CD14-positive monocyte (primary cell): Measurements from ENCODE around the gene MTHFS. TPM values are rescaled to one million over a fixed set of nuclear protein-coding genes. Genes with fewer than 3 reads are reported as not detected.
A peak's percentile ranks its signal among the peaks of the same experiment; 100 is the strongest.

ENCODE experiments used
- DNase-seq, 3 donors: peaks; one replicate each; pipeline ENCODE4 v3.0.0-alpha.2; 2011 to 2022
- H2AFZ ChIP-seq: 2 replicates; pipeline ENCODE4 v1.6.0; 2012; ENCODE audit warnings: mild to moderate bottlenecking, low read depth, low read length, inconsistent platforms; ENCODE audit not compliant: insufficient read depth, poor library complexity, severe bottlenecking
- H3K27ac ChIP-seq, 2 donors: 1 replicate in 1 of 2; 2 replicates in 1 of 2; pipeline ENCODE4 v1.5.1; 2012 to 2013; ENCODE audit warnings: low read length in 2 of 2, control low read depth in 1 of 2, inconsistent platforms in 1 of 2, low read depth in 1 of 2, mild to moderate bottlenecking in 1 of 2
- H3K27me3 ChIP-seq, 2 donors: one replicate each; pipeline versions ENCODE4 v1.6.0 to v1.6.1; 2011 to 2013; ENCODE audit warnings: low read length in 2 of 2; ENCODE audit not compliant: control insufficient read depth in 2 of 2, insufficient read depth in 2 of 2
- H3K36me3 ChIP-seq, 2 donors: replicated peaks in 1 of 2; 1 replicate in 1 of 2; 2 replicates in 1 of 2; pipeline versions ENCODE4 v1.5.1 to v1.6.1; 2012 to 2013; ENCODE audit warnings: low read length in 2 of 2, control low read depth in 1 of 2, inconsistent platforms in 1 of 2, mild to moderate bottlenecking in 1 of 2; ENCODE audit not compliant: insufficient read depth in 2 of 2, control insufficient read depth in 1 of 2
- H3K4me1 ChIP-seq, 2 donors: 1 replicate in 1 of 2; 2 replicates in 1 of 2; pipeline versions ENCODE4 v1.5.1 to v1.6.1; 2012 to 2013; ENCODE audit warnings: low read length in 2 of 2, control low read depth in 1 of 2, inconsistent platforms in 1 of 2, mild to moderate bottlenecking in 1 of 2, moderate library complexity in 1 of 2; ENCODE audit not compliant: insufficient read depth in 2 of 2, control insufficient read depth in 1 of 2
- H3K4me2 ChIP-seq: replicated peaks from 2 replicates; pipeline ENCODE3; 2012; ENCODE audit warnings: low read length, moderate library complexity, mild to moderate bottlenecking; ENCODE audit not compliant: poor library complexity, severe bottlenecking; ENCODE audit errors: extremely low read depth
- H3K4me3 ChIP-seq, 3 experiments: fragments of 200-600 bp in 1 of 3; sonication (generic) in 1 of 3; replicated peaks in 1 of 3; 1 replicate in 2 of 3; 2 replicates in 1 of 3; pipeline ENCODE4 v1.5.1; 2011 to 2013; ENCODE audit warnings: low read length in 3 of 3, mild to moderate bottlenecking in 3 of 3, control low read depth in 2 of 3, low read depth in 2 of 3, inconsistent platforms in 1 of 3, moderate library complexity in 1 of 3
- H3K79me2 ChIP-seq: 2 replicates; pipeline ENCODE4 v1.6.0; 2012; ENCODE audit warnings: mild to moderate bottlenecking, control low read depth, inconsistent platforms, low read length, moderate library complexity; ENCODE audit not compliant: insufficient read depth
- H3K9ac ChIP-seq: 2 replicates; pipeline ENCODE4 v1.6.0; 2017; ENCODE audit warnings: low read length, mild to moderate bottlenecking; ENCODE audit not compliant: insufficient read depth, poor library complexity, severe bottlenecking
- H3K9me3 ChIP-seq, 2 donors: replicated peaks in 1 of 2; 1 replicate in 1 of 2; 2 replicates in 1 of 2; pipeline versions ENCODE4 v1.5.1 to v1.6.1; 2012 to 2013; ENCODE audit warnings: low read length in 2 of 2, control low read depth in 1 of 2; ENCODE audit not compliant: control insufficient read depth in 1 of 2, insufficient read depth in 1 of 2
- H4K20me1 ChIP-seq: 2 replicates; pipeline ENCODE4 v1.6.0; 2012; ENCODE audit warnings: mild to moderate bottlenecking, low read length, control low read depth, moderate library complexity; ENCODE audit not compliant: insufficient read depth
- H3K27ac Mint-ChIP-seq, 7 donors: one replicate each; pipeline ENCODE4 v1.8.0; 2020; ENCODE audit warnings: mild to moderate bottlenecking in 7 of 7, mixed read lengths in 7 of 7, moderate library complexity in 6 of 7, inconsistent platforms in 2 of 7
- H3K27me3 Mint-ChIP-seq, 3 donors: one replicate each; pipeline ENCODE4 v1.8.0; 2021 to 2022; ENCODE audit warnings: low read depth in 3 of 3, mild to moderate bottlenecking in 3 of 3, mixed read lengths in 3 of 3, moderate library complexity in 3 of 3, inconsistent platforms in 1 of 3
- H3K36me3 Mint-ChIP-seq, 2 donors: one replicate each; pipeline ENCODE4 v1.8.0; 2020; ENCODE audit warnings: mixed read lengths in 2 of 2, inconsistent platforms in 1 of 2, mild to moderate bottlenecking in 1 of 2
- H3K4me1 Mint-ChIP-seq: one replicate; pipeline ENCODE4 v1.8.0; 2020; ENCODE audit warnings: mild to moderate bottlenecking, mixed read lengths
- H3K4me3 Mint-ChIP-seq, 2 donors: one replicate each; pipeline ENCODE4 v1.8.0; 2020; ENCODE audit warnings: mild to moderate bottlenecking in 2 of 2, mixed read lengths in 2 of 2, moderate library complexity in 1 of 2
- H3K9me3 Mint-ChIP-seq, 7 donors: one replicate each; pipeline ENCODE4 v1.8.0; 2020 to 2022; ENCODE audit warnings: mixed read lengths in 7 of 7, mild to moderate bottlenecking in 6 of 7, moderate library complexity in 6 of 7, inconsistent platforms in 2 of 7
- WGBS: methylation state at CpG from one replicate; pipeline ENCODE4 v1.1.5; 2013; ENCODE audit warnings: missing lambda C conversion rate; ENCODE audit not compliant: insufficient coverage; 5-methylcytosine and 5-hydroxymethylcytosine counted together
- intact Hi-C, 2 donors: fragments of 100-400 bp; cut with micrococcal nuclease; formaldehyde crosslinking; loops; one replicate each; pipeline versions ENCODE4 v1.15.0 to v1.15.1; 2023
- polyA plus RNA-seq, 3 donors: library from polyadenylated mRNA; depleted of rRNA in 1 of 3; unstranded in 2 of 3; stranded (reverse) in 1 of 3; fragments of 300-500 nt in 2 of 3; fragments of >200 nt in 1 of 3; fragmentation: Illumina TruSeq in 2 of 3; gene quantifications; 1 replicate in 2 of 3; 2 replicates in 1 of 3; pipeline ENCODE4 v1.2.3, GENCODE V29; 2012 to 2021
- TF ChIP-seq, protein P1 (sequence below): fragments of 200-600 bp; IDR thresholded peaks from one replicate; pipeline ENCODE4 v1.8.0; 2022; ENCODE audit warnings: antibody characterized with exemption, mild to moderate bottlenecking

MTHFS gene
- polyA plus RNA-seq, 3 donors: 44.6 to 129 (median 76.4) TPM

DNA sequence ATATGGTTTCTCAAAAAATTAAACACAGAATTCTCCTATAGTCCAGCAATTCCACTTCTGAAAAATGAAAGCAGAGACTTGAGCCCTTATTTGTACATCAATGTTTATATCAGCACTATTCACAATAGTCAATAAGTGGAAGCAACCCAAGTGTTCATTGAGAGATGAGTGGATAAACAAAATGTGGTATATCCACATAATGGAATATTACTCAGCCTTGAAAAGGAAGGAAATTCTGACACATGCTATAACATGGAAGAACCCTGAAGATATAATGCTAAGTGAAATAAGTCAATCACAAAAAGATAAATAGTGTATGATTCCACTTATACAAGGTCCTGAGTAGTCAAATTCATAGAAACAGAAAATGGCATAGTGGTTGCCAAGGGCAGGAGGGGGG lies 76.6 kb downstream of the MTHFS start:
- Mint-ChIP-seq H3K36me3 (no peaks in the 10 kb centered on the region), H3K9me3 (peaks cover 0 to 9% (median 5%) of the 10 kb centered on the region in 7 donors), H3K4me3 (no peak overlapping the region), H3K27ac (no peak overlapping the region), H3K27me3 (peaks cover 0 to 1% (median 0%) of the 10 kb centered on the region in 3 donors), H3K4me1 (peaks cover 17% of the 10 kb centered on the region)
- Histone ChIP-seq H3K4me3 (no peak overlapping the region), H3K79me2 (no peaks in the 10 kb centered on the region), H3K36me3 (no peaks in the 10 kb centered on the region), H3K27ac (no peak overlapping the region), H3K9me3 (no peaks in the 10 kb centered on the region), H3K4me2 (no peak overlapping the region), H2AFZ (no peak overlapping the region), H3K9ac (no peak overlapping the region), H4K20me1 (no peaks in the 10 kb centered on the region), H3K27me3 (no peaks in the 10 kb centered on the region), H3K4me1 (peaks cover 9 to 13% of the 10 kb centered on the region in 2 donors)
- DNase-seq: no peak
- intact Hi-C loops: no loop called here
- TF ChIP-seq, protein P1, sequence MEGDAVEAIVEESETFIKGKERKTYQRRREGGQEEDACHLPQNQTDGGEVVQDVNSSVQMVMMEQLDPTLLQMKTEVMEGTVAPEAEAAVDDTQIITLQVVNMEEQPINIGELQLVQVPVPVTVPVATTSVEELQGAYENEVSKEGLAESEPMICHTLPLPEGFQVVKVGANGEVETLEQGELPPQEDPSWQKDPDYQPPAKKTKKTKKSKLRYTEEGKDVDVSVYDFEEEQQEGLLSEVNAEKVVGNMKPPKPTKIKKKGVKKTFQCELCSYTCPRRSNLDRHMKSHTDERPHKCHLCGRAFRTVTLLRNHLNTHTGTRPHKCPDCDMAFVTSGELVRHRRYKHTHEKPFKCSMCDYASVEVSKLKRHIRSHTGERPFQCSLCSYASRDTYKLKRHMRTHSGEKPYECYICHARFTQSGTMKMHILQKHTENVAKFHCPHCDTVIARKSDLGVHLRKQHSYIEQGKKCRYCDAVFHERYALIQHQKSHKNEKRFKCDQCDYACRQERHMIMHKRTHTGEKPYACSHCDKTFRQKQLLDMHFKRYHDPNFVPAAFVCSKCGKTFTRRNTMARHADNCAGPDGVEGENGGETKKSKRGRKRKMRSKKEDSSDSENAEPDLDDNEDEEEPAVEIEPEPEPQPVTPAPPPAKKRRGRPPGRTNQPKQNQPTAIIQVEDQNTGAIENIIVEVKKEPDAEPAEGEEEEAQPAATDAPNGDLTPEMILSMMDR: no peak

GRCh38 chr15:79816571-79816970 lies 80.2 kb downstream of the MTHFS start:
- intact Hi-C loops: no loop called here
- H3K4me2 ChIP-seq: no peak overlapping the region
- H3K27me3 ChIP-seq: no peaks in the 10 kb centered on the region
- H3K9ac ChIP-seq: no peak overlapping the region
- H3K4me1 ChIP-seq: peaks cover 9 to 13% of the 10 kb centered on the region in 2 donors
- TF ChIP-seq, protein P1: no peak
- no peak overlapping the region for H3K27ac ChIP-seq
- H3K9me3 ChIP-seq: no peaks in the 10 kb centered on the region
- H3K79me2 ChIP-seq: no peaks in the 10 kb centered on the region
- peak overlapping the region; percentile 15 for H2AFZ ChIP-seq
- Mint-ChIP-seq H3K4me3 (peak overlapping the region in 1 of 2 donors; percentile 18), H3K9me3 (peaks cover 0 to 9% (median 5%) of the 10 kb centered on the region in 7 donors), H3K4me1 (peaks cover 24% of the 10 kb centered on the region), H3K27me3 (peaks cover 0 to 1% (median 0%) of the 10 kb centered on the region in 3 donors), H3K36me3 (no peaks in the 10 kb centered on the region), H3K27ac (no peak overlapping the region)
- H3K36me3 ChIP-seq: no peaks in the 10 kb centered on the region
- 10% methylated on average over 4 of the region's 6 CpGs for WGBS
- H4K20me1 ChIP-seq: no peaks in the 10 kb centered on the region
- no peak overlapping the region for H3K4me3 ChIP-seq
- DNase-seq: no peak
